Keratinocyte (primary cell): ENCODE measurements around the gene INPP5B. TPM values are rescaled to one million over a fixed set of nuclear protein-coding genes. Genes with fewer than 3 reads are reported as not detected.

Experiments
- DNase-seq: peaks from one replicate; pipeline ENCODE4 v3.0.0-alpha.2; 2011; ENCODE audit warnings: low read depth, missing footprints, low spot score
- FAIRE-seq: peaks from 2 replicates; lab custom pipeline; 2011; peaks lifted over from hg19 to GRCh38; lab: Jason Lieb, UNC
- H2AFZ ChIP-seq: 2 replicates; pipeline ENCODE4 v1.6.0; 2012; ENCODE audit warnings: low read length, control low read depth, inconsistent platforms; ENCODE audit not compliant: control insufficient read depth
- H3K27ac ChIP-seq: 2 replicates; pipeline ENCODE4 v1.5.1; 2011; ENCODE audit warnings: low read length; ENCODE audit not compliant: control insufficient read depth, insufficient read depth
- H3K27me3 ChIP-seq: 3 replicates; pipeline ENCODE4 v1.6.0; 2011; ENCODE audit warnings: low read length; ENCODE audit not compliant: control insufficient read depth, insufficient read depth; ENCODE audit errors: extremely low read depth
- H3K36me3 ChIP-seq, 2 experiments: 2 replicates in 1 of 2; 3 replicates in 1 of 2; pipeline ENCODE4 v1.5.1; 2011; ENCODE audit warnings: low read length in 2 of 2, mild to moderate bottlenecking in 1 of 2; ENCODE audit not compliant: control insufficient read depth in 2 of 2, insufficient read depth in 2 of 2; ENCODE audit errors: extremely low read depth in 1 of 2
- H3K4me1 ChIP-seq: 3 replicates; pipeline ENCODE4 v1.5.1; 2011; ENCODE audit warnings: low read length; ENCODE audit not compliant: control insufficient read depth, insufficient read depth; ENCODE audit errors: extremely low read depth
- H3K4me2 ChIP-seq: 3 replicates; pipeline ENCODE4 v1.6.0; 2011; ENCODE audit warnings: low read depth, low read length; ENCODE audit not compliant: control insufficient read depth, insufficient read depth; ENCODE audit errors: extremely low read depth
- H3K4me3 ChIP-seq, 3 experiments: fragments of 200-600 bp in 1 of 3; sonication (generic) in 1 of 3; 2 replicates in 2 of 3; 3 replicates in 1 of 3; pipeline ENCODE4 v1.5.1; 2011 to 2016; ENCODE audit warnings: low read length in 3 of 3, mild to moderate bottlenecking in 3 of 3, control low read depth in 2 of 3, inconsistent platforms in 1 of 3, low read depth in 1 of 3, mixed read lengths in 1 of 3, mixed run types in 1 of 3, moderate library complexity in 1 of 3; ENCODE audit not compliant: control insufficient read depth in 2 of 3, insufficient read depth in 2 of 3; ENCODE audit errors: extremely low read depth in 1 of 3
- H3K79me2 ChIP-seq: 2 replicates; pipeline ENCODE4 v1.6.0; 2012; ENCODE audit warnings: low read length; ENCODE audit not compliant: control insufficient read depth, insufficient read depth
- H3K9ac ChIP-seq: 3 replicates; pipeline ENCODE4 v1.6.0; 2011; ENCODE audit warnings: low read length; ENCODE audit not compliant: control insufficient read depth, insufficient read depth; ENCODE audit errors: extremely low read depth
- H3K9me1 ChIP-seq: 3 replicates; pipeline ENCODE4 v1.6.0; 2011; ENCODE audit warnings: low read length; ENCODE audit not compliant: control insufficient read depth, insufficient read depth; ENCODE audit errors: extremely low read depth
- H3K9me3 ChIP-seq: 2 replicates; pipeline ENCODE4 v1.5.1; 2012; ENCODE audit warnings: low read depth, low read length; ENCODE audit not compliant: control insufficient read depth
- H4K20me1 ChIP-seq: 3 replicates; pipeline ENCODE4 v1.6.0; 2011; ENCODE audit warnings: low read length; ENCODE audit not compliant: control insufficient read depth, insufficient read depth; ENCODE audit errors: extremely low read depth
- CTCF ChIP-seq, 3 experiments: IDR thresholded peaks in 1 of 3; conservative IDR thresholded peaks in 1 of 3; optimal IDR thresholded peaks in 1 of 3; 2 replicates in 2 of 3; 3 replicates in 1 of 3; pipeline versions ENCODE3 to v1.5.1; 2011; ENCODE audit warnings: low read length in 3 of 3, mild to moderate bottlenecking in 3 of 3, moderate library complexity in 2 of 3, control low read depth in 1 of 3, inconsistent platforms in 1 of 3; ENCODE audit not compliant: insufficient read depth in 2 of 3; ENCODE audit errors: extremely low read depth in 1 of 3
- EZH2 ChIP-seq: IDR thresholded peaks from one replicate; pipeline ENCODE4 v1.6.1; 2012; ENCODE audit warnings: inconsistent platforms, mild to moderate bottlenecking, low read length, moderate library complexity
- dilution Hi-C: fragments of 300-500 bp; cut with MboI; formaldehyde crosslinking; loops from one replicate; pipeline ENCODE4 v1.7.0; 2020; ENCODE audit warnings: low sequenced_read_pairs; ENCODE audit not compliant: extremely low pct_ligation_motif_present
- polyA plus RNA-seq, 5 experiments: library from polyadenylated mRNA; depleted of rRNA in 3 of 5; stranded (reverse) in 3 of 5; stranded (forward) in 1 of 5; unstranded in 1 of 5; fragments of >200 nt; gene quantifications; 1 replicate in 1 of 5; 2 replicates in 3 of 5; 3 replicates in 1 of 5; pipeline versions ENCODE4 v1.2.1 to v1.2.3, GENCODE V29; 2011 to 2012; ENCODE audit warnings: missing spikeins in 2 of 5, low read depth in 1 of 5, low replicate concordance in 1 of 5

The INPP5B gene
- polyA plus RNA-seq, 1 donor (not counting 4 experiments of a cell fraction or from before 2014, with no cell fraction given), result 6.4 TPM

DNA sequence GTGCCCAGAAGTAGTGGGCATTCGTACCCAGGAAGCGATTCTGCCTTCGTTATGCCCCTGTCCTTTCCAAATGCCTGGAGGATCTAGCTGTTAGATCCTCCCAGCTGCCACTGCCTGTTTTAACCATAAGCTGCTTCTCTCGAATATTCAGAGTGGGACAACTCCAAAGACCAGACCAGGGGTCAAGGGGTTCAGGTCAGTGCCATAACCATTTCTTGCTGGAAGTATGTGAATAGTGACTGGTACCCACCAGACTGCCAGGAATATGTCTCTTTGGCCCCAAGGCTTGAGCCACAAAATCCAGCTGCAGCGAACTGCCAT lies 86.5 kb downstream of the INPP5B start:
- Histone ChIP-seq H4K20me1 (no peaks in the 10 kb centered on the region), H3K79me2 (peaks cover 36% of the 10 kb centered on the region), H3K36me3 (peaks cover 7 to 9% of the 10 kb centered on the region in 2 experiments), H3K4me1 (peaks cover 33% of the 10 kb centered on the region), H3K4me2 (peak overlapping the region; percentile 75), H3K27ac (peak overlapping the region; percentile 95), H3K9me3 (no peaks in the 10 kb centered on the region), H3K9me1 (no peaks in the 10 kb centered on the region), H3K27me3 (no peaks in the 10 kb centered on the region), H3K4me3 (peak overlapping the region; percentile 81 to 93 (median 81)), H2AFZ (peak overlapping the region; percentile 29), H3K9ac (peak overlapping the region; percentile 99)
- FAIRE-seq (no peak), DNase-seq (no peak)
- dilution Hi-C loops, result no loop called here
- TF ChIP-seq CTCF (optimal IDR thresholded peaks at IDR 0.05 in 1 of 3, IDR thresholded peaks at IDR 0.05 in 1 of 3, conservative IDR thresholded peaks at IDR 0.05 in 1 of 3; ENCODE audit: extremely low read depth in 1 of 3, insufficient read depth in 2 of 3, low read length in 3 of 3), result no peak
- TF ChIP-seq EZH2, result no peak

- peak; percentile 54 for DNase-seq
- Histone ChIP-seq H3K36me3 (peaks cover 7 to 13% of the 10 kb centered on the region in 2 experiments), H4K20me1 (no peaks in the 10 kb centered on the region), H3K9ac (peak within 1 kb of the TSS; percentile 99), H2AFZ (peak within 1 kb of the TSS; percentile 94), H3K79me2 (peaks cover 40% of the 10 kb centered on the region), H3K4me1 (peaks cover 27% of the 10 kb centered on the region), H3K9me3 (no peaks in the 10 kb centered on the region), H3K4me3 (peak within 1 kb of the TSS; percentile 93 to 100 (median 100)), H3K9me1 (no peaks in the 10 kb centered on the region), H3K27me3 (no peaks in the 10 kb centered on the region), H3K4me2 (peak within 1 kb of the TSS; percentile 91), H3K27ac (peak within 1 kb of the TSS; percentile 95)
- peak; percentile 91 to 96 (median 92) for TF ChIP-seq CTCF (optimal IDR thresholded peaks at IDR 0.05 in 1 of 3, IDR thresholded peaks at IDR 0.05 in 1 of 3, conservative IDR thresholded peaks at IDR 0.05 in 1 of 3; ENCODE audit: extremely low read depth in 1 of 3, insufficient read depth in 2 of 3, low read length in 3 of 3)
- TF ChIP-seq EZH2, result no peak
- dilution Hi-C loops, result no loop called here
- FAIRE-seq, result peak; percentile 5
Observed at GRCh38 chr1:37859507-37860345, 87.1 kb downstream of the INPP5B start, which contains the start of gene MTF1. MTF1 (minus strand) TSS chr1:37859592; CDS start chr1:37857658, 1,934 bp downstream.
